ENCODE results near the gene VRK1.

DNA sequence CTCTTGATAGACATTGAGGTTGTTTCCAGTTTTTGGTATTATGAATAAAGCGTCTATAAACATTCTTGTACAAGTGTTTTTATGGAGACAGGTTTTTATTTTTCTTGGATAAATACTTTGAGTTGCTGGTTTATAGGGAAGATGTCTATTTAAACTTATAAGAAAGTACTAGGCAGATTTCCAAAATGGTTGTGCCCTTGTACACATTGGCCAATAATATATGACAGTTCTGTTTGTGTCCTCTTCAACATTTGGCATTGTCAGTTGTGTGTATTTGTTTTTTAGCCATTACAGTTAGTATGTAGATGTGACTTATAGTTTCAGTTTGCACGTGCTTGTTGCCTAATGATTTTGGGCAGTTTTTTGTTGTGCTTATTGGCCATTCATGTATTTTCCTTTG, 42.1 kb downstream of the VRK1 start:
- no peak for TF ChIP-seq MAFK (IDR thresholded peaks at IDR 0.05; ENCODE audit: low read depth, low read length)
- TF ChIP-seq, protein P1, sequence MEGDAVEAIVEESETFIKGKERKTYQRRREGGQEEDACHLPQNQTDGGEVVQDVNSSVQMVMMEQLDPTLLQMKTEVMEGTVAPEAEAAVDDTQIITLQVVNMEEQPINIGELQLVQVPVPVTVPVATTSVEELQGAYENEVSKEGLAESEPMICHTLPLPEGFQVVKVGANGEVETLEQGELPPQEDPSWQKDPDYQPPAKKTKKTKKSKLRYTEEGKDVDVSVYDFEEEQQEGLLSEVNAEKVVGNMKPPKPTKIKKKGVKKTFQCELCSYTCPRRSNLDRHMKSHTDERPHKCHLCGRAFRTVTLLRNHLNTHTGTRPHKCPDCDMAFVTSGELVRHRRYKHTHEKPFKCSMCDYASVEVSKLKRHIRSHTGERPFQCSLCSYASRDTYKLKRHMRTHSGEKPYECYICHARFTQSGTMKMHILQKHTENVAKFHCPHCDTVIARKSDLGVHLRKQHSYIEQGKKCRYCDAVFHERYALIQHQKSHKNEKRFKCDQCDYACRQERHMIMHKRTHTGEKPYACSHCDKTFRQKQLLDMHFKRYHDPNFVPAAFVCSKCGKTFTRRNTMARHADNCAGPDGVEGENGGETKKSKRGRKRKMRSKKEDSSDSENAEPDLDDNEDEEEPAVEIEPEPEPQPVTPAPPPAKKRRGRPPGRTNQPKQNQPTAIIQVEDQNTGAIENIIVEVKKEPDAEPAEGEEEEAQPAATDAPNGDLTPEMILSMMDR (conservative IDR thresholded peaks at IDR 0.05; ENCODE audit: low read depth, low read length): no peak
- no peak for TF ChIP-seq RAD21 (IDR thresholded peaks at IDR 0.05; ENCODE audit: low read length)
